ENCODE data around the gene FGR. TPM values are rescaled to one million over a fixed set of nuclear protein-coding genes. Genes with fewer than 3 reads are reported as not detected.

The FGR gene
- total and polyA plus RNA-seq, 2 of the 13 experiments (the other 11 are each of a cell fraction or from before 2014, with no cell fraction given) = not detected

DNA sequence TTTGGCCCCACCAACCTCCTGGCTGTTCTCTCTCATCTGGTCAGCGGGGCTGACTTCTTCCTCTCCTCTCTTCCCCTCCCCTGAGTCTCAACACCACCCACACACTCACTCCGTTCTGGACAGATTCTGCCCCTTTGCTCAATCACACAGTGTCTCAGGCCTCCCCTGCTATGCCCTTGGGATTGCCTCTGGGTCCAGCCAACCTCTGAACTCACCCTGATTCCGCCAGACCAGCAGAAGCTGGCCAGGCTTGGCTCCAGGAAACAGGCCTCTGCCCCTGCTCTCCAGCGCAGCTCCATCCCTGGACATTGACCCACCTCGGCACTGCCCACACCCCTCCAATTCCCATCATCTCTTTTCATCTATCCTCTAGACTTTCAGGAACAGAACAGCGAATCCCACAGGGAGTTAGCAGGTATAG, 53.2 kb downstream of the FGR start (continued):
- TF ChIP-seq PCBP2 (optimal IDR thresholded peaks at IDR 0.05; ENCODE audit: low read depth, low read length, poor library complexity, severe bottlenecking) (no peak), NR2F1 (CRISPR knock-in tag; IDR thresholded peaks at IDR 0.05) (no peak), PATZ1 (CRISPR knock-in tag; IDR thresholded peaks at IDR 0.05) (peak; percentile 45; the same call in 1 of the 2 replicates), ARID2 (CRISPR knock-in tag; IDR thresholded peaks at IDR 0.05; ENCODE audit: borderline replicate concordance) (no peak), HDAC6 (IDR thresholded peaks at IDR 0.05; ENCODE audit: low read depth, low read length) (no peak), PRPF4 (IDR thresholded peaks at IDR 0.05; ENCODE audit: low read depth, low read length, poor library complexity, severe bottlenecking) (no peak), GATA4 (IDR thresholded peaks at IDR 0.05; ENCODE audit: borderline replicate concordance, low read depth) (no peak), RAD21 (CRISPR knock-in tag; IDR thresholded peaks at IDR 0.05) (peak; percentile 23), U2AF2 (IDR thresholded peaks at IDR 0.05; ENCODE audit: low read depth, low read length) (no peak), TSC22D2 (CRISPR knock-in tag; IDR thresholded peaks at IDR 0.05; ENCODE audit: borderline replicate concordance) (no peak), CREB1 (IDR thresholded peaks at IDR 0.05) (no peak), CREB1 (CRISPR knock-in tag; IDR thresholded peaks at IDR 0.05) (no peak), SKI (IDR thresholded peaks at IDR 0.05; ENCODE audit: partially characterized antibody) (peak; percentile 35), TIGD3 (CRISPR knock-in tag; IDR thresholded peaks at IDR 0.05; ENCODE audit: borderline replicate concordance) (no peak)
- TF ChIP-seq, protein P1, sequence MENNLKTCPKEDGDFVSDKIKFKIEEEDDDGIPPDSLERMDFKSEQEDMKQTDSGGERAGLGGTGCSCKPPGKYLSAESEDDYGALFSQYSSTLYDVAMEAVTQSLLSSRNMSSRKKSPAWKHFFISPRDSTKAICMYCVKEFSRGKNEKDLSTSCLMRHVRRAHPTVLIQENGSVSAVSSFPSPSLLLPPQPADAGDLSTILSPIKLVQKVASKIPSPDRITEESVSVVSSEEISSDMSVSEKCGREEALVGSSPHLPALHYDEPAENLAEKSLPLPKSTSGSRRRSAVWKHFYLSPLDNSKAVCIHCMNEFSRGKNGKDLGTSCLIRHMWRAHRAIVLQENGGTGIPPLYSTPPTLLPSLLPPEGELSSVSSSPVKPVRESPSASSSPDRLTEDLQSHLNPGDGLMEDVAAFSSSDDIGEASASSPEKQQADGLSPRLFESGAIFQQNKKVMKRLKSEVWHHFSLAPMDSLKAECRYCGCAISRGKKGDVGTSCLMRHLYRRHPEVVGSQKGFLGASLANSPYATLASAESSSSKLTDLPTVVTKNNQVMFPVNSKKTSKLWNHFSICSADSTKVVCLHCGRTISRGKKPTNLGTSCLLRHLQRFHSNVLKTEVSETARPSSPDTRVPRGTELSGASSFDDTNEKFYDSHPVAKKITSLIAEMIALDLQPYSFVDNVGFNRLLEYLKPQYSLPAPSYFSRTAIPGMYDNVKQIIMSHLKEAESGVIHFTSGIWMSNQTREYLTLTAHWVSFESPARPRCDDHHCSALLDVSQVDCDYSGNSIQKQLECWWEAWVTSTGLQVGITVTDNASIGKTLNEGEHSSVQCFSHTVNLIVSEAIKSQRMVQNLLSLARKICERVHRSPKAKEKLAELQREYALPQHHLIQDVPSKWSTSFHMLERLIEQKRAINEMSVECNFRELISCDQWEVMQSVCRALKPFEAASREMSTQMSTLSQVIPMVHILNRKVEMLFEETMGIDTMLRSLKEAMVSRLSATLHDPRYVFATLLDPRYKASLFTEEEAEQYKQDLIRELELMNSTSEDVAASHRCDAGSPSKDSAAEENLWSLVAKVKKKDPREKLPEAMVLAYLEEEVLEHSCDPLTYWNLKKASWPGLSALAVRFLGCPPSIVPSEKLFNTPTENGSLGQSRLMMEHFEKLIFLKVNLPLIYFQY (CRISPR knock-in tag; IDR thresholded peaks at IDR 0.05; ENCODE audit: borderline replicate concordance) = no peak
- TF ChIP-seq, protein P2, sequence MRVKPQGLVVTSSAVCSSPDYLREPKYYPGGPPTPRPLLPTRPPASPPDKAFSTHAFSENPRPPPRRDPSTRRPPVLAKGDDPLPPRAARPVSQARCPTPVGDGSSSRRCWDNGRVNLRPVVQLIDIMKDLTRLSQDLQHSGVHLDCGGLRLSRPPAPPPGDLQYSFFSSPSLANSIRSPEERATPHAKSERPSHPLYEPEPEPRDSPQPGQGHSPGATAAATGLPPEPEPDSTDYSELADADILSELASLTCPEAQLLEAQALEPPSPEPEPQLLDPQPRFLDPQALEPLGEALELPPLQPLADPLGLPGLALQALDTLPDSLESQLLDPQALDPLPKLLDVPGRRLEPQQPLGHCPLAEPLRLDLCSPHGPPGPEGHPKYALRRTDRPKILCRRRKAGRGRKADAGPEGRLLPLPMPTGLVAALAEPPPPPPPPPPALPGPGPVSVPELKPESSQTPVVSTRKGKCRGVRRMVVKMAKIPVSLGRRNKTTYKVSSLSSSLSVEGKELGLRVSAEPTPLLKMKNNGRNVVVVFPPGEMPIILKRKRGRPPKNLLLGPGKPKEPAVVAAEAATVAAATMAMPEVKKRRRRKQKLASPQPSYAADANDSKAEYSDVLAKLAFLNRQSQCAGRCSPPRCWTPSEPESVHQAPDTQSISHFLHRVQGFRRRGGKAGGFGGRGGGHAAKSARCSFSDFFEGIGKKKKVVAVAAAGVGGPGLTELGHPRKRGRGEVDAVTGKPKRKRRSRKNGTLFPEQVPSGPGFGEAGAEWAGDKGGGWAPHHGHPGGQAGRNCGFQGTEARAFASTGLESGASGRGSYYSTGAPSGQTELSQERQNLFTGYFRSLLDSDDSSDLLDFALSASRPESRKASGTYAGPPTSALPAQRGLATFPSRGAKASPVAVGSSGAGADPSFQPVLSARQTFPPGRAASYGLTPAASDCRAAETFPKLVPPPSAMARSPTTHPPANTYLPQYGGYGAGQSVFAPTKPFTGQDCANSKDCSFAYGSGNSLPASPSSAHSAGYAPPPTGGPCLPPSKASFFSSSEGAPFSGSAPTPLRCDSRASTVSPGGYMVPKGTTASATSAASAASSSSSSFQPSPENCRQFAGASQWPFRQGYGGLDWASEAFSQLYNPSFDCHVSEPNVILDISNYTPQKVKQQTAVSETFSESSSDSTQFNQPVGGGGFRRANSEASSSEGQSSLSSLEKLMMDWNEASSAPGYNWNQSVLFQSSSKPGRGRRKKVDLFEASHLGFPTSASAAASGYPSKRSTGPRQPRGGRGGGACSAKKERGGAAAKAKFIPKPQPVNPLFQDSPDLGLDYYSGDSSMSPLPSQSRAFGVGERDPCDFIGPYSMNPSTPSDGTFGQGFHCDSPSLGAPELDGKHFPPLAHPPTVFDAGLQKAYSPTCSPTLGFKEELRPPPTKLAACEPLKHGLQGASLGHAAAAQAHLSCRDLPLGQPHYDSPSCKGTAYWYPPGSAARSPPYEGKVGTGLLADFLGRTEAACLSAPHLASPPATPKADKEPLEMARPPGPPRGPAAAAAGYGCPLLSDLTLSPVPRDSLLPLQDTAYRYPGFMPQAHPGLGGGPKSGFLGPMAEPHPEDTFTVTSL (CRISPR knock-in tag; IDR thresholded peaks at IDR 0.05; ENCODE audit: borderline replicate concordance) = no peak
